Bronchial epithelial cell (primary cell): ENCODE results near the gene IFT88. TPM values are rescaled to one million over a fixed set of nuclear protein-coding genes. Genes with fewer than 3 reads are reported as not detected.

Experiments
- DNase-seq: peaks from one replicate; pipeline ENCODE4 v3.0.0-alpha.2; 2010; ENCODE audit warnings: low read depth
- FAIRE-seq: peaks from 2 replicates; lab custom pipeline; 2011; peaks lifted over from hg19 to GRCh38; lab: Jason Lieb, UNC
- H3K27me3 ChIP-seq: 2 replicates; pipeline ENCODE4 v1.5.1; 2011; ENCODE audit warnings: low read length; ENCODE audit not compliant: control insufficient read depth, insufficient read depth
- H3K36me3 ChIP-seq: 2 replicates; pipeline ENCODE4 v1.5.1; 2011; ENCODE audit warnings: low read length; ENCODE audit not compliant: control insufficient read depth, insufficient read depth
- H3K4me3 ChIP-seq: 2 replicates; pipeline ENCODE4 v1.5.1; 2011; ENCODE audit warnings: mild to moderate bottlenecking, low read depth, low read length, control low read depth
- total RNA-seq: library from RNA; depleted of rRNA; stranded (reverse); fragments of >200 nt; gene quantifications from 2 replicates; pipeline ENCODE4 v1.2.1, GENCODE V29; 2014
- TF ChIP-seq, protein P1 (sequence below): IDR thresholded peaks from 2 replicates; pipeline ENCODE4 v1.5.1; 2011; ENCODE audit warnings: mild to moderate bottlenecking, moderate library complexity, low read length, control low read depth, inconsistent platforms; ENCODE audit not compliant: insufficient read depth, severe bottlenecking

The IFT88 gene
- total RNA-seq, 1 donor from 2014 or later = 4.5 TPM

DNA sequence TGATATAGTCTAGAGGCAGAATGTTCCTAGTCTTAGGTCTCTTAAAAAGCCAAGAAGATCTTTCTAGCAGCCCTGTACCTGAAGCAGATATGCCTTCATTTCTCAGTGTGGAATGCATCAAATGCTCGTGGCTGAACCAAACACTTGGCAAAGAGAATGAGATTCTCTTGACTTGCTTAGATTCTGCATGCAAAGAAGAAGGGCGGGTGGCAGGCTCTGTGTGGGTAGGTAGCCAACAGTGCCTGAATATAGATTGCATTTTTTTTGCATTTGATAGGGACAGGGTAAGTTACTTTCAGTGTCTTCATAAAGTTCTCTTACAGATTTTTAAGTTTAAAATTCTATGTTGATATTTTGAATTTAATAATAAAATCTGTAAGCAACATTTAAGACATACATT lies 27.3 kb downstream of the IFT88 start:
- DNase-seq (no peak), FAIRE-seq (no peak)
- no peaks in the 10 kb centered on the region for H3K36me3 ChIP-seq
- no peaks in the 10 kb centered on the region for H3K27me3 ChIP-seq
- TF ChIP-seq, protein P1, sequence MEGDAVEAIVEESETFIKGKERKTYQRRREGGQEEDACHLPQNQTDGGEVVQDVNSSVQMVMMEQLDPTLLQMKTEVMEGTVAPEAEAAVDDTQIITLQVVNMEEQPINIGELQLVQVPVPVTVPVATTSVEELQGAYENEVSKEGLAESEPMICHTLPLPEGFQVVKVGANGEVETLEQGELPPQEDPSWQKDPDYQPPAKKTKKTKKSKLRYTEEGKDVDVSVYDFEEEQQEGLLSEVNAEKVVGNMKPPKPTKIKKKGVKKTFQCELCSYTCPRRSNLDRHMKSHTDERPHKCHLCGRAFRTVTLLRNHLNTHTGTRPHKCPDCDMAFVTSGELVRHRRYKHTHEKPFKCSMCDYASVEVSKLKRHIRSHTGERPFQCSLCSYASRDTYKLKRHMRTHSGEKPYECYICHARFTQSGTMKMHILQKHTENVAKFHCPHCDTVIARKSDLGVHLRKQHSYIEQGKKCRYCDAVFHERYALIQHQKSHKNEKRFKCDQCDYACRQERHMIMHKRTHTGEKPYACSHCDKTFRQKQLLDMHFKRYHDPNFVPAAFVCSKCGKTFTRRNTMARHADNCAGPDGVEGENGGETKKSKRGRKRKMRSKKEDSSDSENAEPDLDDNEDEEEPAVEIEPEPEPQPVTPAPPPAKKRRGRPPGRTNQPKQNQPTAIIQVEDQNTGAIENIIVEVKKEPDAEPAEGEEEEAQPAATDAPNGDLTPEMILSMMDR = no peak
- H3K4me3 ChIP-seq = no peak overlapping the region

GRCh38 chr13:20607015-20607414 lies 40.1 kb downstream of the IFT88 start:
- no peak overlapping the region for H3K4me3 ChIP-seq
- no peaks in the 10 kb centered on the region for H3K27me3 ChIP-seq
- H3K36me3 ChIP-seq = no peaks in the 10 kb centered on the region
- FAIRE-seq = no peak
- TF ChIP-seq, protein P1 = no peak
- no peak for DNase-seq

DNA sequence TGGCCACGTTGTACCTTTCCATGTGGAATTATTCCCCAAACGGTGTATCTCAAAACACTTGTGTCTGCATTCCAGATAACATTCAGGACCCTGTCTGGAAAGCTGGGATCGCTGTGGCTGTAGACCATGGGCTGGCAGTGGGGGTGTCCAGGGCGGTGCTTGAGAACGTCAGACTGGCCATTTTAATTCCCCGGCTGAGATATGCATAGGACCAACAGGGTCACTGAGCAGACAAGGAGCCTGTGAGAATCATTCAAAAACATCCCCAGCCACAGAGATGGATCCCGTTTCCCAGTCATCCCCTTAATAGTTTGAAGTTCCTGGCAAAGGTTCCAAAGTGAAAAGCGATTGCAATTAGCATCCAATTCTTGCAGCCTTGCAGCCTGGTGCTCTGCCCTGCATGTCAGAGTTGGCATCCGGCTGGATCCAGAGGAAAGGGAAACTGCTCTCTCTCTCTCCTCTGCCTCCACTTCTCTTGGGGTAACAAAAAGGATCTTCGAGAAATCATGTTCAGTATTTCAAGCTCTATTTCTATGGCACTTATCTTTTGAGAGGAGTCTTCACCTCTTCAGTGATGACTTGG lies 41.6 kb downstream of the IFT88 start:
- H3K27me3 ChIP-seq = no peaks in the 10 kb centered on the region
- no peak overlapping the region for H3K4me3 ChIP-seq
- FAIRE-seq (no peak), DNase-seq (no peak)
- no peaks in the 10 kb centered on the region for H3K36me3 ChIP-seq
- TF ChIP-seq, protein P1 = no peak

GRCh38 chr13:20609145-20609544 lies 42.2 kb downstream of the IFT88 start:
- Histone ChIP-seq H3K27me3 (no peaks in the 10 kb centered on the region), H3K36me3 (no peaks in the 10 kb centered on the region), H3K4me3 (no peak overlapping the region)
- FAIRE-seq (no peak), DNase-seq (peak; percentile 79)
- TF ChIP-seq, protein P1 = no peak

GRCh38 chr13:20610006-20610405 lies 43.0 kb downstream of the IFT88 start:
- FAIRE-seq (no peak), DNase-seq (no peak)
- Histone ChIP-seq H3K27me3 (no peaks in the 10 kb centered on the region), H3K4me3 (no peak overlapping the region), H3K36me3 (no peaks in the 10 kb centered on the region)
- TF ChIP-seq, protein P1 = no peak
